Endothelial cell (in vitro differentiated cells): Measurements from ENCODE around the gene CD274. TPM values are rescaled to one million over a fixed set of nuclear protein-coding genes. Genes with fewer than 3 reads are reported as not detected.
"Not testable (repeated sequence)": the region's sequence is repeated elsewhere in the genome, so short reads cannot be mapped to it uniquely, and the experiment has no call there.

Experiments
- DNase-seq: peaks from one replicate; pipeline ENCODE4 v3.0.0; 2021; ENCODE audit warnings: low spot score
- H3K27ac Mint-ChIP-seq: one replicate; pipeline ENCODE4 v1.8.0; 2021; ENCODE audit warnings: mixed read lengths, inconsistent platforms; ENCODE audit not compliant: unreplicated experiment
- H3K27me3 Mint-ChIP-seq: one replicate; pipeline ENCODE4 v1.8.0; 2021; ENCODE audit warnings: mild to moderate bottlenecking, moderate library complexity, mixed read lengths, inconsistent platforms; ENCODE audit not compliant: unreplicated experiment
- H3K36me3 Mint-ChIP-seq: one replicate; pipeline ENCODE4 v1.8.0; 2021; ENCODE audit warnings: mild to moderate bottlenecking, low read depth, mixed read lengths, inconsistent platforms; ENCODE audit not compliant: unreplicated experiment
- H3K4me1 Mint-ChIP-seq: one replicate; pipeline ENCODE4 v1.8.0; 2021; ENCODE audit warnings: mild to moderate bottlenecking, mixed read lengths, inconsistent platforms; ENCODE audit not compliant: unreplicated experiment
- H3K4me3 Mint-ChIP-seq: one replicate; pipeline ENCODE4 v1.8.0; 2021; ENCODE audit warnings: mild to moderate bottlenecking, mixed read lengths, inconsistent platforms; ENCODE audit not compliant: unreplicated experiment
- H3K9me3 Mint-ChIP-seq: one replicate; pipeline ENCODE4 v1.8.0; 2021; ENCODE audit warnings: mixed read lengths, inconsistent platforms; ENCODE audit not compliant: unreplicated experiment
- CTCF ChIP-seq: fragments of 200-600 bp; sonication (generic); IDR thresholded peaks from one replicate; pipeline ENCODE4 v1.5.0; 2021; ENCODE audit warnings: antibody characterized with exemption; ENCODE audit not compliant: unreplicated experiment
- total RNA-seq: library from RNA; stranded (reverse); fragmentation: NEBNext Ultra II Directional; extraction: Animal tissue kit (Norgen Biotek cat#: 25700); gene quantifications from one replicate; pipeline ENCODE4 v1.2.1, GENCODE V29; 2021; ENCODE audit not compliant: unreplicated experiment

The CD274 gene
- total RNA-seq, 1 donor from 2014 or later, result 0.56 TPM

GRCh38 chr9:5453673-5454072, 3.3 kb downstream of the CD274 start:
- no peaks in the 10 kb centered on the region for H3K9me3 Mint-ChIP-seq
- H3K36me3 Mint-ChIP-seq, result no peaks in the 10 kb centered on the region
- no peak for DNase-seq
- no peak for TF ChIP-seq CTCF
- H3K27me3 Mint-ChIP-seq, result no peaks in the 10 kb centered on the region
- H3K27ac Mint-ChIP-seq, result no peak overlapping the region
- no peak overlapping the region for H3K4me3 Mint-ChIP-seq
- no peaks in the 10 kb centered on the region for H3K4me1 Mint-ChIP-seq

- no peak for DNase-seq
- Mint-ChIP-seq H3K4me3 (no peak overlapping the region), H3K27ac (no peak overlapping the region), H3K36me3 (no peaks in the 10 kb centered on the region), H3K27me3 (no peaks in the 10 kb centered on the region), H3K9me3 (no peaks in the 10 kb centered on the region), H3K4me1 (no peaks in the 10 kb centered on the region)
- TF ChIP-seq CTCF, result no peak
Observed at GRCh38 chr9:5455181-5455580, 4.8 kb downstream of the CD274 start.

GRCh38 chr9:5459289-5459829, 9.0 kb downstream of the CD274 start:
- Mint-ChIP-seq H3K4me3 (no peak overlapping the region), H3K36me3 (no peaks in the 10 kb centered on the region), H3K27ac (no peak overlapping the region), H3K4me1 (no peaks in the 10 kb centered on the region), H3K27me3 (no peaks in the 10 kb centered on the region), H3K9me3 (no peaks in the 10 kb centered on the region)
- TF ChIP-seq CTCF, result no peak
- no peak for DNase-seq

- H3K36me3 Mint-ChIP-seq, result no peaks in the 10 kb centered on the region
Observed at GRCh38 chr9:5460157-5460556, 9.8 kb downstream of the CD274 start.

GRCh38 chr9:5464831-5465330, 14.5 kb downstream of the CD274 start:
- not testable (repeated sequence) for H3K4me3 Mint-ChIP-seq, H3K27ac Mint-ChIP-seq, H3K36me3 Mint-ChIP-seq, H3K9me3 Mint-ChIP-seq, H3K4me1 Mint-ChIP-seq, DNase-seq, H3K27me3 Mint-ChIP-seq

More at GRCh38 chr9:5460157-5460556, 9.8 kb downstream of the CD274 start:
- no peaks in the 10 kb centered on the region for H3K4me1 Mint-ChIP-seq
- no peaks in the 10 kb centered on the region for H3K27me3 Mint-ChIP-seq
- H3K9me3 Mint-ChIP-seq, result no peaks in the 10 kb centered on the region
- no peak for DNase-seq
- H3K4me3 Mint-ChIP-seq, result no peak overlapping the region
- no peak for TF ChIP-seq CTCF
- no peak overlapping the region for H3K27ac Mint-ChIP-seq
